Neuronal stem cell (in vitro differentiated cells): ENCODE measurements around the gene ITGAL.

Experiments used
- DNase-seq: peaks from one replicate; pipeline ENCODE4 v3.0.0-alpha.2; 2013; ENCODE audit warnings: low spot score
- H2AFZ ChIP-seq: one replicate; pipeline ENCODE4 v1.6.1; 2013; ENCODE audit warnings: mild to moderate bottlenecking, low read length, inconsistent platforms
- H2AK5ac ChIP-seq: 2 replicates; pipeline ENCODE4 v1.6.1; 2013; ENCODE audit warnings: low read depth, mild to moderate bottlenecking, inconsistent platforms, low read length, moderate library complexity, mixed read lengths
- H2BK120ac ChIP-seq: 2 replicates; pipeline ENCODE4 v1.6.1; 2013; ENCODE audit warnings: low read depth, mild to moderate bottlenecking, inconsistent platforms, low read length, moderate library complexity, mixed read lengths
- H2BK12ac ChIP-seq: one replicate; pipeline ENCODE4 v1.6.1; 2013; ENCODE audit warnings: low read length, inconsistent platforms
- H2BK15ac ChIP-seq: 2 replicates; pipeline ENCODE4 v1.6.1; 2013; ENCODE audit warnings: mild to moderate bottlenecking, low read length, inconsistent platforms, mixed read lengths
- H2BK5ac ChIP-seq: one replicate; pipeline ENCODE4 v1.6.1; 2013; ENCODE audit warnings: inconsistent platforms, mild to moderate bottlenecking, low read length, moderate library complexity
- H3K14ac ChIP-seq: one replicate; pipeline ENCODE4 v1.6.1; 2013; ENCODE audit warnings: low read length, inconsistent platforms
- H3K18ac ChIP-seq: 2 replicates; pipeline ENCODE4 v1.6.1; 2013; ENCODE audit warnings: low read length, inconsistent platforms
- H3K23ac ChIP-seq: 2 replicates; pipeline ENCODE4 v1.6.1; 2013; ENCODE audit warnings: low read depth, mild to moderate bottlenecking, mixed read lengths, low read length, inconsistent platforms; ENCODE audit not compliant: poor library complexity
- H3K27ac ChIP-seq: replicated peaks from 3 replicates; pipeline ENCODE4 v1.5.1; 2013; ENCODE audit warnings: low read length, inconsistent platforms
- H3K27me3 ChIP-seq, 3 experiments: 2 replicates each; pipeline ENCODE4 v1.6.1; 2013; ENCODE audit warnings: low read length in 3 of 3, mild to moderate bottlenecking in 2 of 3, inconsistent platforms in 1 of 3, low read depth in 1 of 3, mixed read lengths in 1 of 3, moderate library complexity in 1 of 3; ENCODE audit not compliant: control insufficient read depth in 3 of 3, insufficient read depth in 3 of 3
- H3K36me3 ChIP-seq, 2 donors: replicated peaks in 1 of 2; 2 replicates each; pipeline ENCODE4 v1.6.1; 2013; ENCODE audit warnings: low read length in 2 of 2; ENCODE audit not compliant: control insufficient read depth in 2 of 2, insufficient read depth in 2 of 2
- H3K4ac ChIP-seq: 2 replicates; pipeline ENCODE4 v1.6.1; 2013; ENCODE audit warnings: inconsistent platforms, mild to moderate bottlenecking, low read length, moderate library complexity
- H3K4me1 ChIP-seq, 2 donors: 1 replicate in 1 of 2; 2 replicates in 1 of 2; pipeline ENCODE4 v1.6.1; 2013; ENCODE audit warnings: low read length in 2 of 2, low read depth in 1 of 2; ENCODE audit not compliant: control insufficient read depth in 2 of 2, insufficient read depth in 1 of 2
- H3K4me2 ChIP-seq: one replicate; pipeline ENCODE4 v1.6.1; 2013; ENCODE audit warnings: mild to moderate bottlenecking, low read length, inconsistent platforms; ENCODE audit not compliant: insufficient read depth, poor library complexity, severe bottlenecking
- H3K4me3 ChIP-seq, 2 donors: 2 replicates each; pipeline ENCODE4 v1.5.1; 2013; ENCODE audit warnings: low read length in 2 of 2, mild to moderate bottlenecking in 2 of 2, inconsistent platforms in 1 of 2, moderate library complexity in 1 of 2
- H3K79me1 ChIP-seq: one replicate; pipeline ENCODE4 v1.6.1; 2013; ENCODE audit warnings: low read depth, mild to moderate bottlenecking, inconsistent platforms, low read length, moderate library complexity
- H3K9ac ChIP-seq: one replicate; pipeline ENCODE4 v1.6.1; 2013; ENCODE audit warnings: mild to moderate bottlenecking, low read depth, low read length, inconsistent platforms; ENCODE audit not compliant: poor library complexity
- H3K9me3 ChIP-seq, 2 donors: replicated peaks in 1 of 2; 2 replicates each; pipeline versions ENCODE3 to v1.6.1; 2013; ENCODE audit warnings: low read length in 2 of 2, mild to moderate bottlenecking in 2 of 2, inconsistent platforms in 1 of 2, low read depth in 1 of 2, mixed read lengths in 1 of 2, moderate library complexity in 1 of 2; ENCODE audit not compliant: control insufficient read depth in 2 of 2, insufficient read depth in 1 of 2
- H4K8ac ChIP-seq: one replicate; pipeline ENCODE4 v1.6.1; 2013; ENCODE audit warnings: low read depth, mild to moderate bottlenecking, inconsistent platforms, low read length, moderate library complexity
- H4K91ac ChIP-seq: one replicate; pipeline ENCODE4 v1.6.1; 2013; ENCODE audit warnings: low read length, low read depth, mild to moderate bottlenecking, inconsistent platforms; ENCODE audit not compliant: poor library complexity
- WGBS, 2 donors: extraction: QIAGEN DNeasy Blood & Tissue Kit; methylation state at CpG; one replicate each; pipeline ENCODE4 v1.1.7; 2013; ENCODE audit warnings: missing lambda C conversion rate in 2 of 2, mixed read lengths in 1 of 2; ENCODE audit not compliant: insufficient read length in 2 of 2, insufficient replicate concordance in 1 of 2; ENCODE audit errors: extremely low coverage in 2 of 2; 5-methylcytosine and 5-hydroxymethylcytosine counted together

The ITGAL gene

GRCh38 chr16:30430428-30430970 is 42.0 kb upstream of the ITGAL start:
- no peak overlapping the region for H2BK12ac ChIP-seq
- H3K4me1 ChIP-seq: peaks cover 4 to 13% of the 10 kb centered on the region in 2 donors
- no peak overlapping the region for H2BK120ac ChIP-seq
- H3K4me2 ChIP-seq: no peak overlapping the region
- H3K9me3 ChIP-seq: no peaks in the 10 kb centered on the region
- H3K79me1 ChIP-seq: peaks cover 5% of the 10 kb centered on the region
- no peak overlapping the region for H3K4ac ChIP-seq
- H4K91ac ChIP-seq: no peak overlapping the region
- H3K36me3 ChIP-seq: peaks cover 8 to 21% of the 10 kb centered on the region in 2 donors
- H3K9ac ChIP-seq: no peak overlapping the region
- DNase-seq: no peak
- peak overlapping the region; percentile 14 for H3K23ac ChIP-seq
- no peak overlapping the region for H2BK5ac ChIP-seq
- H2AK5ac ChIP-seq: no peak overlapping the region
- peak overlapping the region; percentile 99 for H4K8ac ChIP-seq
- H3K4me3 ChIP-seq: peak overlapping the region; percentile 49 to 73
- H3K18ac ChIP-seq: peak overlapping the region; percentile 27
- H3K14ac ChIP-seq: peak overlapping the region; percentile 65
- peak overlapping the region; percentile 34 for H2BK15ac ChIP-seq
- peak overlapping the region; percentile 89 for H2AFZ ChIP-seq
- H3K27ac ChIP-seq: peak overlapping the region; percentile 66
- WGBS, 2 donors: no CpG with 5 or more reads among the region's 19 CpGs
- peaks cover 0 to 7% (median 0%) of the 10 kb centered on the region in 3 experiments for H3K27me3 ChIP-seq

GRCh38 chr16:30434852-30435251 is 37.7 kb upstream of the ITGAL start:
- no peak overlapping the region for H2BK15ac ChIP-seq

DNA sequence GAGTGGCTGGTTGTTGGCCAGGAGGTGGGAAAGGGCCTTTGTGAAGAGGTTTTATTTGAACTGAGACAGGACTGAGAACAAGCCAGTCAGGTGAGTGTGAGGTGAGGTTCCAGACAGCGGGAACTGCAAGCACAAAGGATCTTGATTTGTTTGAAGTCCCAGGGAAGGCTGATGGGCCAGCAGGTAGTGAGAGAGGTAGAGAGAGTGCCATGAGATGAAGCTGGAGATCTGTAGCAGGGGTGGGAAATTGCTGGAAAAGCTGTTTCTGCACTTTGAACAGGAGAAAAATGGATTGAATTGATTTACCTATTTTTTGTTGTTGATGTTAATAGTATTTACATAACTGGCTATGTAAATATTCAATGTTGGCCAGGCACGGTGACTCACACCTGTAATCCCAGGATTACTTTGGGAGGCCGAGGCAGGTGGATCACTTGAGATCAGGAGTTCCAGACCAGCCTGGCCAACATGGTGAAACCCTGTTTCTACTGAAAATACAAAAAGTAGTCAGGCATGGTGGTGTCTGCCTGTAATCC is 35.0 kb upstream of the ITGAL start:
- Histone ChIP-seq H3K9me3 (no peaks in the 10 kb centered on the region), H3K14ac (no peak overlapping the region), H4K8ac (no peak overlapping the region), H3K18ac (no peak overlapping the region), H2AFZ (no peak overlapping the region), H4K91ac (no peak overlapping the region), H3K4me1 (no peaks in the 10 kb centered on the region), H3K4me2 (no peak overlapping the region), H3K79me1 (no peaks in the 10 kb centered on the region), H2BK15ac (no peak overlapping the region), H2BK12ac (no peak overlapping the region), H2BK120ac (no peak overlapping the region), H3K9ac (no peak overlapping the region), H3K4me3 (no peak overlapping the region), H3K27me3 (peaks cover 0 to 10% (median 0%) of the 10 kb centered on the region in 3 experiments), H3K23ac (no peak overlapping the region), H3K4ac (no peak overlapping the region), H2AK5ac (no peak overlapping the region), H2BK5ac (no peak overlapping the region), H3K27ac (no peak overlapping the region), H3K36me3 (no peaks in the 10 kb centered on the region)
- no CpG with 5 or more reads among the region's 3 CpGs for WGBS, 2 donors
- DNase-seq: no peak

More at GRCh38 chr16:30434852-30435251, 37.7 kb upstream of the ITGAL start:
- Histone ChIP-seq H3K27me3 (peaks cover 0 to 10% (median 0%) of the 10 kb centered on the region in 3 experiments), H4K8ac (no peak overlapping the region), H3K9ac (no peak overlapping the region), H3K9me3 (no peaks in the 10 kb centered on the region), H2AK5ac (no peak overlapping the region), H3K23ac (no peak overlapping the region), H4K91ac (no peak overlapping the region), H2BK120ac (no peak overlapping the region), H3K4me2 (no peak overlapping the region), H2BK5ac (no peak overlapping the region), H3K14ac (no peak overlapping the region), H3K4me3 (no peak overlapping the region), H2AFZ (no peak overlapping the region), H3K79me1 (no peaks in the 10 kb centered on the region), H3K4me1 (peaks cover 4 to 5% of the 10 kb centered on the region in 2 donors), H3K18ac (no peak overlapping the region), H3K4ac (no peak overlapping the region), H2BK12ac (no peak overlapping the region), H3K36me3 (no peaks in the 10 kb centered on the region), H3K27ac (no peak overlapping the region)
- DNase-seq: no peak
- 100% methylated on average over 1 of the region's 4 CpGs; no CpG with 5 or more reads in 1 of the 2 donors for WGBS, 2 donors

DNA sequence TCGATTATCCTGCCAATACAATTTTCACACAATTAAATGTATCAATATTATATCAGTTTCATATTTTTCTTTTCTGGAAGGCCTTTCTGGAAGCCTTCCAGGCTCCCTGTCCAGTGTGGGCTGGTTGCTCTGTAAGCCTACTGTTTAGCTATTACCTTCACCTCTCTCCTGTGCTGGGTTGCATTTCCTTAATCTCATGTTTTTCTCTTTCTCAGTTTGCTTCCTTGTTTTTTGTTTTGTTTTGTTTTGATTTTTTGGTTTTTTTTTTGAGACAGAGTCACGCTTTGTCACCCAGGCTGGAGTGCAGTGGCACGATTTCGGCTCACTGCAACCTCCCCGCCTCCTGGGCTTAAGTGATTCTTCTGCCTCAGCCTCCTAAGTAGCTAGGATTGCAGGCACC is 33.7 kb upstream of the ITGAL start:
- Histone ChIP-seq H3K27ac (no peak overlapping the region), H2BK15ac (no peak overlapping the region), H3K4me2 (no peak overlapping the region), H3K14ac (no peak overlapping the region), H2BK12ac (no peak overlapping the region), H3K23ac (no peak overlapping the region), H4K91ac (no peak overlapping the region), H3K4me1 (no peaks in the 10 kb centered on the region), H2AK5ac (no peak overlapping the region), H3K18ac (no peak overlapping the region), H3K9me3 (peaks cover 0 to 8% of the 10 kb centered on the region in 2 donors), H3K4me3 (no peak overlapping the region), H3K9ac (no peak overlapping the region), H3K4ac (no peak overlapping the region), H2BK120ac (no peak overlapping the region), H2AFZ (no peak overlapping the region), H3K79me1 (no peaks in the 10 kb centered on the region), H4K8ac (no peak overlapping the region), H3K36me3 (peaks cover 3 to 9% of the 10 kb centered on the region in 2 donors), H3K27me3 (peaks cover 0 to 10% (median 0%) of the 10 kb centered on the region in 3 experiments), H2BK5ac (no peak overlapping the region)
- no CpG with 5 or more reads among the region's 5 CpGs for WGBS, 2 donors
- DNase-seq: no peak
